Fibroblast of skin of right biceps (primary cell): ENCODE measurements around the gene TMEM151A.
"Not testable (repeated sequence)": the region's sequence is repeated elsewhere in the genome, so short reads cannot be mapped to it uniquely, and the experiment has no call there.

Experiments used
- DNase-seq: peaks from one replicate; pipeline ENCODE4 v3.0.0-alpha.2; 2013

TMEM151A gene

GRCh38 chr11:66291706-66292542 lies at the start of gene TMEM151A:
TMEM151A (plus strand) TSS chr11:66291894; CDS start chr11:66292014, 120 bp downstream.
- no peak for DNase-seq

- no peak for DNase-seq
These were observed 49.5 kb upstream of the TMEM151A start for GRCh38 chr11:66242095-66242765.

GRCh38 chr11:66243782-66244535 lies 47.7 kb upstream of the TMEM151A start:
- DNase-seq: no peak

- no peak for DNase-seq
These were observed 44.4 kb upstream of the TMEM151A start for GRCh38 chr11:66247295-66247694.

GRCh38 chr11:66247801-66248200 lies 43.9 kb upstream of the TMEM151A start:
- DNase-seq: no peak

GRCh38 chr11:66248903-66249302 lies 42.8 kb upstream of the TMEM151A start:
- DNase-seq: no peak

- no peak for DNase-seq
These were observed 39.9 kb upstream of the TMEM151A start for GRCh38 chr11:66251809-66252208.

- DNase-seq: not testable (repeated sequence)
These were observed 38.6 kb upstream of the TMEM151A start for GRCh38 chr11:66253081-66253480.

GRCh38 chr11:66258473-66258893 lies 33.2 kb upstream of the TMEM151A start:
- no peak for DNase-seq

- DNase-seq: no peak
These were observed 32.5 kb upstream of the TMEM151A start for GRCh38 chr11:66259225-66259624.

GRCh38 chr11:66259956-66260355 lies 31.7 kb upstream of the TMEM151A start:
- no peak for DNase-seq

GRCh38 chr11:66261578-66261977 lies 30.1 kb upstream of the TMEM151A start:
- DNase-seq: no peak

GRCh38 chr11:66262191-66262590 lies 29.5 kb upstream of the TMEM151A start:
- DNase-seq: no peak

- no peak for DNase-seq
These were observed 29.0 kb upstream of the TMEM151A start for GRCh38 chr11:66262696-66263095.

GRCh38 chr11:66263231-66263630 lies 28.5 kb upstream of the TMEM151A start:
- no peak for DNase-seq

- no peak for DNase-seq
These were observed 27.9 kb upstream of the TMEM151A start for GRCh38 chr11:66263785-66264184.

- DNase-seq: no peak
These were observed 27.3 kb upstream of the TMEM151A start for GRCh38 chr11:66264383-66264782.

GRCh38 chr11:66264914-66265313 lies 26.8 kb upstream of the TMEM151A start:
- DNase-seq: no peak

GRCh38 chr11:66265531-66266377 lies 25.9 kb upstream of the TMEM151A start:
- no peak for DNase-seq

- no peak for DNase-seq
These were observed 25.2 kb upstream of the TMEM151A start for GRCh38 chr11:66266378-66267038.

GRCh38 chr11:66267039-66267378 lies 24.7 kb upstream of the TMEM151A start:
- no peak for DNase-seq
